ENCODE data around the gene SLC39A11.

SLC39A11 gene

DNA sequence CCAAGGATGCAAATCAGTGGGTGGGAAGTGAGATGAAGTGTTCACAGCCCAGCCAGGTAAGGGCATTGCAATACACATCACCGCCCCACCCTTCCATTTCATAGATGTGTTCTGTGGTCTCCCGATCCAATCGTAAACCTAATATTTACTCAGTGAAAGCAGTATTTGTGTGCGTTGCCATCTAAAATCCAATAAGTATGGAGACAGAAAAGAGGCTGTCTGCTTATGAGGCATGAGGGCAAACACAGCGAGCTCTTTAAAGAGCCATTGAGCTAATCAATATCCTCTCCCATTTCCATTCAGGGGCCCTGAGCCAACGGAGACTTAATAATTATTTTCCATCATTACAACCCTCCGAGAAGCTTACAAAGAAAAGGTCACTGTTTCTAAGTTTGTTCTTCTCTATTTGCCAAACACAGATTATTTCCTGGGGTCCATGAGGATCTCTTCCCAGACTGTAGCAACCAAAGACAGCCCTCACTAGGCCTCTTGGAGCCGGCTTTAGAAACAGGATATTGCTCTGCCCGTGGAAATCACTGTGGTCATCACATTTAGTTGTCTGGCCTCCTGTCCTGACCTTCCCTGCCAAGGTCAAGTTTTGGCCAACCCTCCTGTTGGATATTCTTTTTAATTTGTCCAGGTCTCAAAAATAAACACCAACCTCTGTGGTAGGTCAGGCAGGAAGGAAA, 120.1 kb downstream of the SLC39A11 start:
- peak; percentile 40 for DNase-seq

GRCh38 chr17:72971226-72971880, 121.1 kb downstream of the SLC39A11 start:
- DNase-seq: no peak

- DNase-seq: no peak
Measured at GRCh38 chr17:72970797-72971196, 121.7 kb downstream of the SLC39A11 start.

DNA sequence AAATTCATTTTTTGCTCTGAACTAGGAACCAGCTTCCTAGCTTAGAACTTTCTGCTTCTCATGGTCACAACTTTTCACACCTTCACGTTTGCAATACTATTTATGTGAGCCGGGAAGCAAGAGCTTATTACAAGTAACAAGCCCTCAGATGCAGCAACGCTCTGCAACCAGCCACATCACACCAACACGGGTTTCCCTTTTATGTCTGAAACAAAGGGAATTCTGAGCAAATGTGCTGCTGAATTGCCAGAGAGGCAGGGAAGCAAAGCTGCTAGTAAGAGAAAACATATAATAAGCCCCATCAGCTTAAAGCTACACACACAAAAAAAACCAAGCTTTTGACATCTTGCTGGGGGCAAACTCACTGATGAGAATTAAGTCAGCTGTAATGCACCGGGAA, 122.2 kb downstream of the SLC39A11 start:
- DNase-seq: no peak

- DNase-seq: no peak
Measured at GRCh38 chr17:72969293-72969906, 123.1 kb downstream of the SLC39A11 start.

GRCh38 chr17:72968798-72969197, 123.7 kb downstream of the SLC39A11 start:
- DNase-seq: no peak

GRCh38 chr17:72967977-72968585, 124.4 kb downstream of the SLC39A11 start:
- DNase-seq: no peak

- no peak for DNase-seq
Measured at GRCh38 chr17:72967277-72967970, 125.1 kb downstream of the SLC39A11 start.

GRCh38 chr17:72962106-72962505, 130.4 kb downstream of the SLC39A11 start:
- no peak for DNase-seq

GRCh38 chr17:72955391-72956140, 136.9 kb downstream of the SLC39A11 start:
- DNase-seq: no peak

GRCh38 chr17:72954579-72954978, 137.9 kb downstream of the SLC39A11 start:
- no peak for DNase-seq

DNA sequence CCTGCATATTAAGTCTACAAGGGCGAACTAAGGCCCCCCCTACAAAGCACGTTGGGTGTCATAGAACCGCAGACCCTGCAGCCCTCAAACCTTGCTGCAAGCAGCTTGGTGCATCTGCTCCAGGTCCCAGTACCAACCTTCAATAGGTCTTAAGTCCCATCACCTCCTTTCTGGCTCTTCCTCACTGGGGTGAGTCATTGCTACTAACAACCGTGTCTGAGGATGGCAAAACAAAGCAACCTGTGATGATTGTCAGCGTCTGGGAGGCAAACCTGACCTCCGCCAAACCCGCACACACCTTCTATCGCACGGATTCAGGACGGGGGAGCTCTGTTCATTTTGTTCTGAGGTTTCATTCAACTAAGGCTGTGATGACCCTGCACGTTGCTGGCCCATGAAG, 138.9 kb downstream of the SLC39A11 start:
- DNase-seq: no peak

DNA sequence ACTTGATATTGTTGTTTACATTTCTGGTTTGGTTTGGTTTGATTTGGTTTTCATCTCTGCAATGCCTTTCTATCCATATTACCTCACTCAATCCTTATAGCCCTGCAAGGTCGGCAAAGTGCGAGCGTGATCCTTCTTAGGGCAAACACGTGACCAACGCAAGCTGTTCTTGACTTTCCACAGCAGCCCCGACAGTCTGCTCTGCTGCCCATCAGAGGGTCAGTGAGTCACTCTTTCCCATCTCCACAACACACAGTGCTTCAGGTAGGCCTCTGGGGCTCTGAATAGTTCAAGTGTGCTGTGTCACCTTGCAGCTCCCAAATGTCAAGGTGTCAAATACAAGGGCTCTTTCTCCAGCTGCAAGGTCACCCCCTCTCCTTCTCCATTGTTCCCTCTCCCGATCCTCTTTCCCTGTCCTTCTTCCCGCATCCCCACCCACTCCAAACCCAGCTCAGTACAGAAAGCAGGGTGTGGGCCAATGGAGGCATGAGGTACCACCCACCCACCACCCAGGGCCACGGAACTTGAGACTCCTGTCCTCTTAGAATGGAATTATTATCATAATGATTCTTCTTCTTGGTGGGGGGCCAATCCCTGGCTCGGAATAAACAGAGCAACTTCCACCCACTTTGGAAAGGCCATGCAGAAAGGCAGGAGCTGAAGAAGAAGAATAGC, 139.7 kb downstream of the SLC39A11 start:
- no peak for DNase-seq

DNA sequence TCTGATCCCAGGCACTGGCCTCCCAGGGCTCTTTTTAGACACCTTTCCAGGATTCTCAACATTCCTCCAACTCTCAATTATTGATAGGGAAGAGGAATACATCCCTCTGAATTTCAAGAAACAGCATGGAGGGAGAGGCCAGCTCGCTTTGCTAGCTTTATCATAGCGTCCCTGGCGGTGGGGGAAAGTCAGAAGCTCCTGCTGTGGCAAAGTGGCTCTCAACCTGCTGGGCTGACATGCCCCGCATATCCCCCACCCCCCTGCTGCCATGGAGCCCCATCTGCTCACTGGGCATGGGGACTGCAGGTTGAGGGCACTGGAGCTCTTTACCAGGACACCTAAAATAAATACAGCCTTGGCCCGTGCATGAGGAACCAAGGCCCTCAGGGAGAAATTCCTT, 140.3 kb downstream of the SLC39A11 start:
- no peak for DNase-seq

GRCh38 chr17:72950242-72950931, 142.1 kb downstream of the SLC39A11 start:
- DNase-seq: peak; percentile 8

GRCh38 chr17:72948115-72948514, 144.4 kb downstream of the SLC39A11 start:
- DNase-seq: no peak

GRCh38 chr17:72947475-72947874, 145.0 kb downstream of the SLC39A11 start:
- no peak for DNase-seq

GRCh38 chr17:72946696-72947095, 145.8 kb downstream of the SLC39A11 start:
- no peak for DNase-seq

DNA sequence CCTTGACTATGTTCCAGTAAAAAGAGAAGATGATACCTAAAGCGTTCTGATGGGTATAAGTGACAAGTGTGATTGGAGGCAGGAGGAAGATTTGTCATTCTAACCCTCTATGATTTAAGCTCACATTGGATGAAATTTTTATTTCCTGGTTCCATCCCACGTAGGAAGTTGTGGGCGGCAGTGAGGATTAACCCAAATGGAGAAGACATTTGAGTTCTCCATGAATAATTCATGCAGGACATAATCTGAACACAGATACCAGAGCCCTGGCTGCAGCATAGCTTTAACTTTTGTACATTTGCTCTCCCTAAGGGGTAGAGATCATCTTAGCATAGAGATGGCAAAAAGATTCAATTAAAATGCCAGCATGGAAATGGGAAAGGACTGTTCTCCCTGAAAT, 146.3 kb downstream of the SLC39A11 start:
- DNase-seq: no peak

DNA sequence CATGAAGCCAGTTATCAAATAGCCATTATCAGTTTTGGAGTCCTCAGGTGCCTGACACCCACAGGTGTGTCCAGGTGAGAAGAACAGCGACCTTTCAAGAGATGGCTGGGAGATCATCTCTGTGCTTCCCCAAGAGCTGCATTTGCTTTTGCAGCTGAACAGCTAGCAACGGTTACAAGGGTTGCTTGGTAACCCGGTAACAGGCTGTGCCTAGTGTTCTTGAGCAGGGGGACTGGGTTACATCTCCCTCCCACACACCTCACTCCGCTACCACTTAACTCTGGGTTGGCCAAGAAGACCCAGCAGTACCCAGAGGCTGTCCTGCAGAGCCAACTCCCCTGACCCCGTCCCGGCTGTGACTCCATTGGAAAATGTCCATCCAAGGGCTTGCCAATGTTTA, 147.0 kb downstream of the SLC39A11 start:
- DNase-seq: no peak
